Omental fat pad (tissue), 4 donors: ENCODE results near the gene SLC16A8. TPM values are rescaled to one million over a fixed set of nuclear protein-coding genes. Genes with fewer than 3 reads are reported as not detected.
A peak's percentile ranks its signal among the peaks of the same experiment; 100 is the strongest.

Experiments used
- ATAC-seq: fragments of 150-250 bp; one replicate; pipeline ENCODE4 v1.9.1; 2016; ENCODE audit warnings: mild to moderate bottlenecking, moderate library complexity; ENCODE audit not compliant: low FRiP score
- DNase-seq: peaks from one replicate; pipeline ENCODE4 v3.0.0-alpha.2; 2019; ENCODE audit warnings: low spot score
- total RNA-seq, 4 donors: library from RNA; depleted of rRNA; stranded (reverse); fragments of >200 nt; gene quantifications; one replicate each; pipeline ENCODE4 v1.1.0, GENCODE V29; 2016
- TF ChIP-seq, protein P1 (sequence below), 3 donors: fragments of 450-650 bp; IDR thresholded peaks; one replicate each; pipeline ENCODE4 v1.5.1; 2016 to 2017; ENCODE audit warnings: antibody characterized with exemption in 3 of 3, mild to moderate bottlenecking in 3 of 3, moderate library complexity in 2 of 3

SLC16A8 gene
- total RNA-seq, 4 donors from 2014 or later: 0.24 to 3.2 (median 0.88) TPM

DNA sequence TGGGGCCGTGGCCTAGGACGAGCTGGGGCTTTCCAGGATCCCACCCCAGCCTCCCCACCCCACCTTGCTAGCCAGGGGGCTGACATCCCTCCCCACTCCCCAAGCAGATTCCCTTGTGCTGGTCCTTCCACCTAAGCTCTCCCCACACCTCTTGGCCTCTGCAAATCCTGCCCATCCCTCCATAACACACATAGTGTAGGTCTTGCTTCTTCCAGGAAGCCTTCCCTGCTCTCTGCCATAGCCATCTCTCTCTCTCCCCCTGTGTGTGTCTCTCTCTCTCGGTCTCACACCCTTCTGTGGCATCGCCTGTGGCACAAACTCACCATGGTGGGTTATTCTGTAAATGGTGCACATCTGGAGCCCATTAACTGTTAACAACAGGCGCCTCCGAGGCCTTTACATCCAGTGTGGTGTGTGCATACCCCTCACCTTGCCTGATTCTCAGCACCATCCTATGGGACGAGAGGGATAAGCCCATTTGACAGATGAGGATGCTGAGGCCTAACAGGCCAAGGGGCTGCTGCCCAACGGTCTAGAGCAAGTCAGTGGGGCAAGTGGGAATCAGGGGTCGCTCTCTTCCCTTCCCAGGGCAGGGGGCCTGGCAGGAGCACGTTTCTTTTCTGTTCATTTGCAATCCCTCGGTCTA lies 49.0 kb downstream of the SLC16A8 start:
- no peak for DNase-seq
- TF ChIP-seq, protein P1, sequence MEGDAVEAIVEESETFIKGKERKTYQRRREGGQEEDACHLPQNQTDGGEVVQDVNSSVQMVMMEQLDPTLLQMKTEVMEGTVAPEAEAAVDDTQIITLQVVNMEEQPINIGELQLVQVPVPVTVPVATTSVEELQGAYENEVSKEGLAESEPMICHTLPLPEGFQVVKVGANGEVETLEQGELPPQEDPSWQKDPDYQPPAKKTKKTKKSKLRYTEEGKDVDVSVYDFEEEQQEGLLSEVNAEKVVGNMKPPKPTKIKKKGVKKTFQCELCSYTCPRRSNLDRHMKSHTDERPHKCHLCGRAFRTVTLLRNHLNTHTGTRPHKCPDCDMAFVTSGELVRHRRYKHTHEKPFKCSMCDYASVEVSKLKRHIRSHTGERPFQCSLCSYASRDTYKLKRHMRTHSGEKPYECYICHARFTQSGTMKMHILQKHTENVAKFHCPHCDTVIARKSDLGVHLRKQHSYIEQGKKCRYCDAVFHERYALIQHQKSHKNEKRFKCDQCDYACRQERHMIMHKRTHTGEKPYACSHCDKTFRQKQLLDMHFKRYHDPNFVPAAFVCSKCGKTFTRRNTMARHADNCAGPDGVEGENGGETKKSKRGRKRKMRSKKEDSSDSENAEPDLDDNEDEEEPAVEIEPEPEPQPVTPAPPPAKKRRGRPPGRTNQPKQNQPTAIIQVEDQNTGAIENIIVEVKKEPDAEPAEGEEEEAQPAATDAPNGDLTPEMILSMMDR (IDR thresholded peaks at IDR 0.05): no peak
- no peak for ATAC-seq

DNA sequence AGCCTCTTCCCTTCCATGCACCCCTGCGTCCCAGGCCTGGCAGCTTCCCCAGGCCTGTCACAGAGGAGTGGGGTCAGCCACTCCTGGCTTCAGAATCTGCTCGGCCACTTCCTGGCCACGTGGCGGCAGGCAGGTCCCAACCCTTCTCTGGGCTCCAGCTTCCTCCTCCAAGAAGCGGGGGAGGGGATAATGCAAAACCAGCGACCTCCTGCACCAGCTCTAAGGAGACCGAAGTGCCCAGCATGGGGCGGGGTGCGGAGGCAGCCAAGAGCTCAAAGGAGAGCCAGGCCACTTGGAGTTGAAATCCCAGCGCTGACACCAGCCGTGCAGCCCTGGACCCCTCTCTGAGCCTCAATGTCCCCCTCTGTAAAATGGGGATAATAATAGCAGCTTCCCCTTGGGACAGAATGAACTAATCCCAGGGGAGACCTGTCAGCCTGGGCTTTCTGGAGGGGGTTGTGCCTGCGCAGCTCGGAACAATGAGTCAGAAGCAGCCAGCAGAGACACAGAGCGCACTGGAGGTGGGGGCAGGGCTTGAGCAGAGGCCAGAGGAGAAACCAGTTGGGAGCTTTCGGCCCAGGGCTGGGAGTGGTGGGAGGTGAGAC lies 49.6 kb downstream of the SLC16A8 start:
- TF ChIP-seq, protein P1 (IDR thresholded peaks at IDR 0.05): no peak
- no peak for DNase-seq
- ATAC-seq: peak; percentile 50

DNA sequence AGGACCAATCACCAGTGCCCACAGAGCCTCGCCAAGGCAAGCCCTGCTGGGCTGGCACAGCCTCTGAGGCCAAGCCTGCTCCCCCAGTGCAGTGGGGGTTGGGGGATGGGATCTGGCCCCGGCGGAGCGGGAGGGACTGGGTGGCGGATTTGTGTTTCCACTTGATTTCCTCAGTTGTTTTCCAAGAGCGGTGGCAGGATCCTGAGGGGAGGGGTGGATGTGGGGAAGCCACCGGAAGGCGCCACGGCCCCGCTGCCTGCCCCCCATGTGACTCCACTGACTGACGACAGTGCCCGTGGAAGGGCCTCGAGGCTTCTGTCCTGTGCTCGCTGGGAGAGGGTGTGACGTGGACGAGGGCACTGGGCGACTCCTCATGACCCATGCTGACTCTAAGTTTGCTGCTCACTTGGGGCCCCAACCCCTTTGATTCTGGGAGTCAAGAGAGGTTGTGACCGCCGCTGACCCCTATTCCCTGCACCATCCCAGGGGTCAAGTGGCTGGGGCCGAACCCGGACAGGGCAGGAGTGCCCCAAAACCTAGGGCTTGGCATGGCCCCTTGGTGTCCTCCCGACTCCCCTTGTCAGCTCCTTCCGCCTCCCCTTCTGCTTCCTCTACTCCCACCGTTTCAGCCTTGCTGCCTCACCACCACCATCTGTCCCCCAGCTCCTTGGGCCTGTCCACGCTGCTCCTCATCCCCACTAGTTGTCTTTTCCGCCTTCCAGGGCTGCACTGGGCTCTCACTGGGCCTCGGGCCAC lies 50.3 kb downstream of the SLC16A8 start:
- TF ChIP-seq, protein P1 (IDR thresholded peaks at IDR 0.05): no peak
- no peak for ATAC-seq
- no peak for DNase-seq

DNA sequence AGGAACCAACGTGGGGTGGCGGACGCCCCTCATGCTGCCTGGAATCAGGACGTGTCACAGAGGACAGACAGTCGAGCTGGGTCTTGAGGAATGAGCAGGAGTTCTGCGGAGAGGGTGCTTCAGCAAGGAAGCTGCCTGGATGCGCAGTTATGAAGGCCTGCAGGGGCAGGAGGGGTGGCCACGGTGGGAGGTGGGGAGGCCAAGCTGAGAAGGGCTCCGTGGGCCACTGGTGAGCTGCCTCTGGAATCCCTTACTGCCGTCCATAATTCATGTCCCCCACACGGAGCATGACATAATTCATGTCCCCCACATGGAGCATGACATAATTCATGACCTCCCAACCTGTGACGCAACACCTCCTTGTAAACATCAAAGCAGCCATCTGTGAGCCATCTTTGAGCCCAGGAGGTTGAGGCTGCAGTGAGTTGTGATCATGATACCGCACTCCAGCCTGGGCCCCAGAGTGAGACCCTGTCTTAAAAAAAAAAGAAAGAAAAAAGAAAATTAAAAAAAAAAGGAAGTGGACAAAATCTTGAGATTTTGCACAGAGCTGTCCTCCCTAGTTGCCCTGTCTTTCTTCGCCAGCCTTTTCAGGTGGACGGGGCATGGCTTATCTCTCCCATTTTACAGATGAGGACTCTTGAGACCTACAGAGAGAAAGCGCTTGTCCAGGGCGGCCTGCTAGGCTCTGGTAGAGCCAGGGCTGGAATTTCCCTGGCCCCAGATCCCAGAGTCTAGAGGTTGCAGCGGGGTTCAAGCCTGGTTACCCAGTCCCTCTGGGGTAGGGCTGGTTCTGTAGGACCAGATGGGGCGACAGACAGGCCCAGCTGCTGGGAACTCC lies 51.1 kb downstream of the SLC16A8 start:
- peak; percentile 58 for DNase-seq
- ATAC-seq: no peak

DNA sequence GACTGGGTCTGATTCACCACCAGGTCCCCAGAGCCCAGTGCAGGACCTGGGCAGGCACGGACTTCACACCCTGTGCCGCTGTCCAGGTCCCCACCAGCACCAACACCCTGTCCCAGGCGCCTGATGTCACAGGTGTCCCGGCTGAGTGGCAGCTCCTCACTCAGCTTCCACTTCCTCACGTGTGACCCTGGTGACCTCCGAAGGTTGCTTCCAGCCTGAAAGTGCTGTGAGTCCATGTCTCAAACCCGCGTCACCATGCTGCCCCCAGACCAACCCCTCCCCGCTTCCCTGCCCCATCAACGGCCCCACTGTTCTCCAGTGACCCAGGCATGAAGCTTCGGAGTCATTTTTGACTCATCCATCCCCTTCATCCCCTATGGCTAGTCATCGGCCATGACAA lies 52.5 kb downstream of the SLC16A8 start:
- no peak for DNase-seq
- ATAC-seq: no peak
- TF ChIP-seq, protein P1 (IDR thresholded peaks at IDR 0.05): no peak

More for the DNA sequence above, 51.1 kb downstream of the SLC16A8 start:
- TF ChIP-seq, protein P1 (IDR thresholded peaks at IDR 0.05): no peak

DNA sequence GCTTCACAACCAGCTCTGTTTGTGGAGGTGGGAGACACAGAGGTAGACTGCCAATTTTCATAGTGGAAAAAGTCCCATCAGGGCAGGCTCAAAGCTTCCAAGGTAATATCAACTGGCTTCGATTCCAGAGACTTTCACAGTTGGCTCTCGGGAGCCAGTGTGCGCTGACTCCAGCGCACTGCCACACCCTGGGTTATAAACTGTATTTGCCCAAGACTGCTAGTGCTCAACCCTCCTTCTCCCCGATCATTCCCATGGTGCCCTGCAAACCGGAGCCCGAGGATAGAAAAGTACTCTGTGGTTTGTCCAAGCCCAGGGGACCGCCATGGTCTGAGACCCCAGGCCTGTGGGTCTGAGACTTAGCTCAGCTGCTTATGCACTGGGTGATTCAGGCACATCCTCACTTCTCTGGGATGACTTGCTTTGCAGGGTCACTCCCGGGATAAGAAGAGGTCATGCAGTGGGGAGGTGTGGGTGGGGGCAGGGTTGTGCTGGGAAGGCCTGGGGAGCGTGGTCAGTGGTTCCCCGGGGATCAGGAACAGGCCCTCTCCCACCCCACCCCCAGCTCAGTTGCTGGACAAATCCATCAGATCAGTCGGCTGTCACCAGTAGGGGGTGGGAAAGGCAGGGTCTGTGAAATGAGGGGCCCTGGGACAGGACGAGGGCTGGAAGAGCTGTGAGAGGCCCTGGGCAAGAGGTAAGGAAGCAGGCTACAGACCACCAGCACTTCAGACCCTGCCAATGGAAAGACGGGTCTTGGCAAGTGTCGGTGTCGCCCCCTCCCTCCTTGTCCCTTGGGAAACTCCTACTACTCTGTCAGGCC lies 53.5 kb downstream of the SLC16A8 start:
- ATAC-seq (no peak), DNase-seq (no peak)
- TF ChIP-seq, protein P1 (IDR thresholded peaks at IDR 0.05): no peak
